Measurements from ENCODE around the gene FUT7.

DNA sequence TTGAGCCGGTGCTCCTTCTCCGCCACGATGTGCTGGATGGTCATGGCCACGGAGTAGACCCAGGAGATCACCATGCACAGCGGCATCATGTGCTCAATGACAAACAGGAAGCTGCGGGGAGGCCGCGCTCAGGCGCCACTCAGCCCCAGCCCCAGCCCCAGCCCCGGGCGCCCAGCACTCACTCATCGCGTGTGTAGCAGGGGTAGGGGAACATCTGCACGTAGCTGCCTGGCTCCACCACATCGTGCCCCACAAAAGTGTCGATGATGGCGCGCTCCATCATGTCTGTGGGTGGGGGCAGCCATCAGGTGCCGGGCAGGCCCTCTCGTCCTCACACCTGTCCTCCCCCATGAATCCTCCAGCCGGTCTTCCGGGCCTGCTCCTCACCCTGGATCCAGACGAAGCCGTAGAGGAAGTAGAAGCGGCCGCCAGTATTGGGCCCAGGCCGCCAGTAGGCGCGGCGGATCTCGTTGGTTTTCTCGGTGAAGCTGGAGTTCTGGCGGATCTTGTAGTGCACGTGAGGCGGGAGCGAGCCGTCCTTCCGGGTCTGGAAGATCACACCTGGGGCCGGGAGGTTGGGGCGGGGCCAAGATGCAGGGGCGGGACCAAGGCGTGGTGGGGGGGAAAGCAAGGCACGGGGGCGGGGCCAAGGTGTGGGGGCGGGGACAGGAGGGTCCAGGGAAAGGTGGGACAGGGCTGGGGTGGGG, 13.9 kb downstream of the FUT7 start:
- TF ChIP-seq CTCF (IDR thresholded peaks at IDR 0.05) (no peak), POLR2AphosphoS5 (IDR thresholded peaks at IDR 0.05) (no peak)
